ENCODE data around the gene DNAJC1.
"Not testable (repeated sequence)": the region's sequence is repeated elsewhere in the genome, so short reads cannot be mapped to it uniquely, and the experiment has no call there.

Gene DNAJC1

DNA sequence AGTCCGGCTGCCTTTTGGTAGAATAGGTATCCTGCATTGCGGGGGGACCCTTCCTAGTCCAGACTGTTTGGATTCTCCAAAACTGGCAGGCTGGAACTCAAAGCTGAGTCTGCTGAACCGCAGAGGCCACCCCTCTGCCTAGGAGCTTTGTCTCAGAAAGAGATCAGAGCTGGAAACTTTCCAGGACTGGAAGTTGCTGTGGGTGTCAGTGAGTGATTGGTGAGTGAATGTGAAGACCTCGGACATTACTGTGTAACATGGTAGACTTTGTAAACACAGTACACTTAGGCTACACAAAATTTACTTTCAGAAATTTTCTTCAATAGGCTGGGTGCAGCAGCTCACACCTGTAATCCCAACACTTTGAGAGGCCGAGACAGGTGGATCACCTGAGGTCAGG lies 103.8 kb downstream of the DNAJC1 start:
- no peak for DNase-seq (ENCODE audit: low spot score)

DNA sequence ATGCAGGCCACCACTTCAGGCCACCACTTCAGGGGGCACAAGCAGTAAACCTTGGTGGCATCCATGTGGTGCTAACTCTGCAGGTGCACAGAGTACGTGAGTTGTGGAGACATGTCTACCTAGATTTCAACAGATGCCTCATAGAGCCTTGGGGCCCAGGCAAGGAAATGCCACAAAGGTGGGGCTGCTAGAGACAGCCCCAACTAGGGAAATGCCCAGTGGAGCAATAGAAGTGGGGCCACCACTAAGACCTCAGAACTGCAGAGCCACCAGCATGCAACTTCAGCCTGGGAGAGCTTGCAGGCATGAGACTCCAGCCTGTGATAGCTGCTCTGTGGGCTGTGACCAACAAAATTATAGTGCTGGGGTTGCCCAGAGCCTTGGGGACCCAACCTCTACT lies 107.6 kb downstream of the DNAJC1 start:
- no peak for DNase-seq (ENCODE audit: low spot score)

DNA sequence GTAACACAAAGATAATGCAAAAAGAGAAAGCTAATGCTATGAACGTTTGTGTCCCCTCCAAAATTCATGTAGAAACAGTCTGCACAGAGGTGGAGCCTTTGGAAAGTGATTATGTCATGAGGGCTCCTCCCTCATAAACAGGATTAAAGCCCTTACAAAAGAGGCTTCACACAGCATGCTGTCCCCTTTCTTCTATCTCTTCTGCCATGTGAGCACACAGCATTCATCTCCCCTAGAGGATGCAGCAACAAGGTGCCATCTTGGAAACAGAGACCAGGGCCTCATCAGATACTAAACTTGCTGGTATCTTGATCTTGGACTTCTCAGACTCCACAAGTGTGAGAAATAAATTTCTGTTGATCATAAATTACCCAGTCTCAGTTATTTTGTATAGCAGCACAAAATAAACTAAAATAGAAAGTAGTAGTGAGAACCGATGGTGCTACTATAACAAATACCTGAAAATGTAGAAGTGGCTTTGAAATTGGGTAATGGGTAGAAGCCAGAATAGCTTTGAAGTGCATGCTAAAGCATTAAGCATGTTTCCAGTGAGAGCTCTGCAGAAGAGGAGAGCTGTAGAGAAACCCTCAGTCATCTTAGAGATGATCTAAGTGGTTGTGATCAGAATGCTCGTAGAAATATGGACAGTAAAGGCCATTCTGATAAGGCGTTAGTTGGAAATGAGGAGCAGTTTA lies 108.7 kb downstream of the DNAJC1 start:
- DNase-seq (ENCODE audit: low spot score) = no peak

DNA sequence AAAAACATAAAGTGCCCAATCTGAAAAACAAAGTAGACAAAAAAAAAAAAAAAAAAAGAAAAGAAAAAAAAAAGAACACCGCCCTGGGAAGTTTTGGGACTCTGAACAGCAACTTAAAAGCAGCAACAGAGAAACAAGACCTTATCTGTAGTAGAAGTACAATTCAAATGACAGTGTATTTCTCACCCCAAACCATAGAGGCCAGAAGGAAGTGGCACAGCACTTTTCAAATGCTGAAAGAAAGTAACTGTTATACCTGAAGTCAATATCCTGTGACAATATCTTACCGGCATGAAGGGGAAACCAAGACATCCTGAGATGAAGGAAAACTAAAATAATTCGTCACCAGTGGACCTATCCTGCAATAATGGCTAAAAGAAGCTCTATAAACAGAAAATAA lies 112.1 kb downstream of the DNAJC1 start:
- DNase-seq (ENCODE audit: low spot score) = no peak

DNA sequence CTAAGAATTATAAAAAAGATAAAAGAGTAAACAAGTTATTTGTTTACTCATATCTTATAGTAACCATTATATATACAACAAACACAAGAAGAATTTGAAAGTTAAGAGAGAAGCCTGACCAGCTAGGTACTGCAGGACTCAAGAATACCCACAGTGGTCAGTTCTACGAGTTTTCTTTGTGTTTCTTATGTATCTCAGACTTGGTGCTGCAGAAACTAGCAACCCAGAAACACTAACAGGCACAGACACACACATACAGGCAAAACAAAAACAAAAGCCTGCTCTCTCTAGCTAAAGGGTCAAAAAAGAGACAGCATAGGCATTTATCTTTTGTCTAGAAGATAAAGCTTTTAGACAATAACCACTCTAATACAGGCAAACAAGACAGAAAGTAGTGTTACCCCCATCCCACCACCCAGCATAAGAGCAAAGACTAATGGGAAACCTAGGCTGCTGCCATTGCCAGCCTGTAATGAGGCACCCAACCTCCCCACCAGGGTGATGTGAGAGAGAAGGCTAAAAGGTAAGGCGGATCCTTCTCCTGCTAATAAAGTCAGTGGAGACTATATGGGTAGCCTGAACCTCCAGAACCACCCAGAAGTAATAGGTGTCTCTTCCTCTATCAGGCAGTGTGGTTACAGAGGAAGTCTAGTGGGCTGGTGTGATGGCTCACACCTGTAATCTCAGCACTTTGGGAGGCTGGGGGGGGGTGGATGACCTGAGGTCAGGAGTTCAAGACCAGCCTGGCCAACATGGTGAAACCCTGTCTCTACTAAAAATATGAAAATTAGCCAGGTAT lies 113.9 kb downstream of the DNAJC1 start:
- no peak for DNase-seq (ENCODE audit: low spot score)

DNA sequence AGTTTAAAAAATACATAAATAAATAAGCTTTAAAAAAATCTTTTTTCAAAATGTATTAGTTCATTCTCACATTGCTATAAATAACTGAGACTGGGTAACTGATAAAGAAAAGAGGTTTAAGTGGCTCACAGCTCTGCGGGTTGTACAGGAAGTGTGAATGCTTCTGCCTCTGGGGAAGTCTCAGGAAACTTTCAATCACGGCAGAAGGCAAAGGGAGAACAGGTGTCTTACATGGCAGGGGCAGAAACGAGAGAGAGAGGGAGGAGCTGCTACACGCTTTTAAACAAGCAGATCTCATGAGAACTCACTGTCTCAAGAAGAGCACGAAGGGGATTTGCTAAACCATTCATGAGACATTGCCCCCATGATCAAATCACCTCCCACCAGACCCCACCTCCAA lies 114.6 kb downstream of the DNAJC1 start:
- DNase-seq (ENCODE audit: low spot score) = no peak

DNA sequence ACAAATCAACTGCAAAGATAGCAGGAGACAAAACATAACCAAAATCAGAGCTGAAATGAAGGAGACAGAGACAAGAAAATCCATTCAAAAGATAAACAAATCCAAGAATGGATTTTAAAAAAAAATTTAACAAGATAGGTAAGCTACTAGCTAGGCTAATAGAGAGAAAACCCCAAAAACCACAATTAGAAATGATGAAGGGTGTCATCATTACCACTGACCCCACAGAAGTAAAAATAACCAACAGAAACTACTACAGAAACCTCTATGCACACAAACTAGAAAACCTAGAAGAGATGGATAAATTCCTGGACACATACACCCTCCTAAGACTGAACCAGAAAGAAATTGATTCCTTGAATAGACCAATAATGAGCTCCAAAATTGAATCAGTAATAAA lies 117.6 kb downstream of the DNAJC1 start:
- DNase-seq (ENCODE audit: low spot score) = no peak

DNA sequence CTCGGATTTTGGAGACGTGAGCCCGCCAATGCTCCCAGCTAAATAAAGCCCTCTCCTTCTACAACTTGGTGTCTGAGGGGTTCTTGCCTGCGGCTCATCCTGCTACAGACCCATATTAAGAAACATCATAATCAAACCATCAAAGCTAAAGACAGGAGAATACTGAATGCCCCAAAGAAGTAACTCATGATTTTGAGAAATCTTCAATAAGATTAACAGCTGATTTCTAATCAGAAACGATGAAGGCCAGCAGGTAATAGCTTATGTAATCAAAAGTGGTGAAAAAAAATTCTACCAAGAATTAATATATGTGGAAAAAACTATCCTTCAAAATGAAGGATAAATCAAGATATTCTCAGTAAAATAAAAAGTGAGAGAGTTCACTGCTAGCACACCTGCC lies 130.3 kb downstream of the DNAJC1 start:
- DNase-seq (ENCODE audit: low spot score) = no peak

DNA sequence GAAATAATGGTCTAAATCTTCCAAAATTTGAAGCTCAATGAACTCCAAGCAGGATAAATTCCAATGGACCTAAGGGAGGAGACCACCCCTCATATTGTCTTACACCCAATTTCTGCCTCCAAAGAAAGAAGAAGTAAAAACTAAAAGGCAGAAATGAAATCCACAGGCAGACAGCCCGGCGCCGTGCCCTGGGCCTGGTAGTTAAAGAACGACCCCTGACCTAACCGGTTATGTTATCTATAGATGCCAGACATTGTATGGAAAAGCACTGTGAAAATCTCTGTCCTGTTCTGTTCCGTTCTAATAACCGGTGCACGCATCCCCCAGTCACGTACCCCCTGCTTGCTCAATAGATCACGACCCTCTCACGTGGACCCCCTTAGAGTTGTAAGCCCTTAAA lies 130.8 kb downstream of the DNAJC1 start:
- not testable (repeated sequence) for DNase-seq (ENCODE audit: low spot score)

DNA sequence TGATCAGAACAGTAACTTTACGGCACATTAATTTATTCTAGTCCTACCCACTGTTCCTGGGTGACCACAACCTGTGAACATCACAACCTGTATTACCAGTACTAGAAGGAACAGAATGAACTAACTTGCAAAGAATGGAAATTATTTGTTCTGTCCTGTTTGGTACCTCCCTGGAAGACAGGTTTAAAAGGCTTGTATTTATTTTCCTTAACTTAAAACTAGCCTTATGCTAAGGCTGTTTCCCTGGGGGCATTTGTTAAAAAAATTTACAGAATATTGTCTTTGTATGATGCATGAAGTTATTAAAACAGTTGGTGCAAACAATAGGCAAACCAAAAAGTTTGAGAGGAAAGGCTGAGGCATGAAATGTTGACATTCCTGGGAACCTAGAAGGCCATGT lies 132.7 kb downstream of the DNAJC1 start:
- no peak for DNase-seq (ENCODE audit: low spot score)

DNA sequence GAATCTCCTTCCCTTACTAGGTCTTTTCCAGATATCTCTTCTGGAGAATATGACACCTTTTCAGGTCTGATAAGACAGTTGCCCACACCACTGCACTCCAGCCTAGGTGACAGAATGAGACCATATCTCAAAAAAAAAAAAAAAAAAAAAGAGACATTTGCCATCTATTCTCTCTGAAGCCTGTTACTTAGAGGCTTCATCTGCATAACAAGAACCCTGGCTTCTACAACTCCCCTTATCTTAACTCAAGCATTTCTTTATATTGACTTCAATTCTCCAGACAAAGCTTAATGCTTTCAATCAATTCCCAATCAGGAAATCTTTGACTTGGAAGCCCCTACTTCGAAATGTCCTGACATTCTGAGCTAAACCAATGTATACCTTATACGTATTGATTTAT lies 134.4 kb downstream of the DNAJC1 start:
- not testable (repeated sequence) for DNase-seq (ENCODE audit: low spot score)

DNA sequence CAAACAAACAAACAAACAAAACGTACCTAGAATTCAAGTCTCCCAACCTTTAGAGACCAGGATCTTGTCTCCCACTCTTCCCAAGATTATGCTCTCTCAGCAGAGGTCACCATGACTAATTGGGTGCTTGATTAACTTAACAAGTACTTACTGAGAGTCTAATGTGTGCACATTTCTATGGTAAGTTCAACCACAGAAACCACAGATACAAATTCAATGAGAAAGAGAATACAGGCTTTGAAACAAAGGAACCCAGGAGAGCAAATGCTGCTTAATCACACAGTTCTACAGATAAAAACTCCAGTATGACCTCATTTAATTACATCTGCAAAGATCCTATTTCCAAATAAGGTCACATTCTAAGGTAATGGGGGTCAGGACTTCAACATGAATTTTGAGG lies 142.8 kb downstream of the DNAJC1 start:
- no peak for DNase-seq (ENCODE audit: low spot score)

DNA sequence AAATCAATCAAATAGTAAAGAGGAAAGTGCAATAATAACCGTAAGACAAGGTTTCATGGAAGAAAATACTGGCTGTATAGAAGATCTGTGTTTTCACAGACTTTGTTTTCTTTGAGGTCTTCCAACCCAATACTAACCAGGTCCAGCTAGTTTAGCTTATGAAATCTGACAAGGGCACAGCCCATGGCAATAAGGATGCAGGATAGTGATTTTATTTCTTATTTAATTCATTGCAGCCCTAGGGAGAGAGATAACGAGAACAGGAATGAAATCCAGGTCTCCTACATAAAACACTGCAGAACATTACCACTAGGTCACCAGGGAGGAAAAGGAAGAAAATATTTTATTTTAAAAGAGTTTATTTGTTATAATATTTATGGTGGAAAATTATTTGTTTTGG lies 145.1 kb downstream of the DNAJC1 start:
- DNase-seq (ENCODE audit: low spot score) = no peak

DNA sequence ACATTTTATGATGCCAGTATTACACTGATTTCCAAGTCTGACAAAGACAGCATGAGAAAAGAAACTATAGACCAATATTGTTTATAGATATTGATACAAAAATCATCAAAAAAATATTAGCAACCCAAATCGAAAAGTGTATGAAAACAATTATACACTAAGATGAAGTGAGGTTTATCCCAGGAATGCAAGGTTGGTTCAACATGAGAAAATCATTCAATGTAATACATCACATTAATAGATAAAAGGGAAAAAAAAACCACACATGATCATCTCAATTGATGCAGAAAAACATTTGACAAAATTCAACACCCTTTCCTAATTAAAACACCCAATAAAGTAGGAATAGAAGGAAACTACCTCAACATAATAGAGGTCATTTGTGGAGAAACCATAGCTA lies 153.9 kb downstream of the DNAJC1 start:
- DNase-seq (ENCODE audit: low spot score) = no peak

DNA sequence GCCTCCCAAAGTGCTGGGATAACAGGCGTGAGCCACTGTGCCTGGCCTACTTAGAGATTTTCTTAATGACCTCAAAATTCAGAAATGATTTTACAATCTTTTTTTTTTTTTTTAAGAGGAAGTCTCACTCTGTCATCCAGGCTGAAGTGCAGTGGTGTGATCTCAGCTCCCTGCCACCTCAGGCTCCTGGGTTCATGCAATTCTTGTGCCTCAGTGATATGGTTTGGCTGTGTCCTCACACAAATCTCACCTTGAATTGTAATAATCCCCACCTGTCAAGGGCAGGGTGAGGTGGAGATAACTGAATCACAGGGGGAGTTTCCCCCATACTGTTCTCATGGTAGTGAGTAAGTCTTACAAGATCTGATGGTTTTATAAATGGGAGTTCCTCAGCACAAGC lies 159.9 kb downstream of the DNAJC1 start:
- no peak for DNase-seq (ENCODE audit: low spot score)

DNA sequence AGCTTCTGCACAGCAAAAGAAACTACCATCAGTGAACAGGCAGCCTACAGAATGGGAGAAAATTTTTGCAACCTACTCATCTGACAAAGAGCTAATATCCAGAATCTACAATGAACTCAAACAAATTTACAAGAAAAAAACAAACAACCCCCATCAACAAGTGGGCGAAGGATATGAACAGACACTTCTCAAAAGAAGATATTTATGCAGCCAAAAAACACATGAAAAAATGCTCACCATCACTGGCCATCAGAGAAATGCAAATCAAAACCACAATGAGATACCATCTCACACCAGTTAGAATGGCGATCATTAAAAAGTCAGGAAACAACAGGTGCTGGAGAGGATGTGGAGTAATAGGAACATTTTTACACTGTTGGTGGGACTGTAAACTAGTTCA lies 162.3 kb downstream of the DNAJC1 start:
- not testable (repeated sequence) for DNase-seq (ENCODE audit: low spot score)

DNA sequence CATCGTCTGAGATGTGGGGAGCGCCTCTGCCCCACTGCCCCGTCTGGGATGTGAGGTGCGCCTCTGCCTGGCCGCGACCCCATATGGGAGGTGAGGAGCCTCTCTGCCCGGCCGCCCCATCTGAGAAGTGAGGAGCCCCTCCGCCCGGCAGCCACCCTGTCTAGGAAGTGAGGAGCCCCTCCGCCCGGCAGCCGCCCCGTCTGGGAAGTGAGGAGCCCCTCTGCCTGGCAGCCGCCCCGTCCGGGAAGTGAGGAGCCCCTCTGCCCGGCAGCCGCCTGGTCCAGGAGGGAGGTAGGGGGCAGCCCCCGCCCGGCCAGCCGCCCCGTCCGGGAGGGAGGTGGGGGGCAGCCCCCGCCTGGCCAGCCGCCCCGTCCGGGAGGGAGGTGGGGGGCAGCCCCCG lies 166.0 kb downstream of the DNAJC1 start:
- DNase-seq (ENCODE audit: low spot score) = not testable (repeated sequence)

DNA sequence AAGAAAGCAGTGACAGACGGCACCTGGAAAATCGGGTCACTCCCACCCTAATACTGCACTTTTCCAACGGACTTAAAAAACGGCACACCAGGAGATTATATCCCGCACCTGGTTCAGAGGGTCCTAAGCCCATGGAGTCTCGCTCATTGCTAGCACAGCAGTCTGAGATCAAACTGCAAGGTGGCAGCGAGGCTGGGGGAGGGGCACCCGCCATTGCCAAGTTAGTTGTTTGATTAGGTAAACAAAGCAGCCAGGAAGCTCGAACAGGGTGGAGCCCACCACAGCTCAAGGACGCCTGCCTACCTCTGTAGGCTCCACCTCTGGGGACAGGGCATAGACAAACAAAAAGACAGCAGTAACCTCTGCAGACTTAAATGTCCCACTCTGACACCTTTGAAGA lies 169.0 kb downstream of the DNAJC1 start:
- not testable (repeated sequence) for DNase-seq (ENCODE audit: low spot score)

DNA sequence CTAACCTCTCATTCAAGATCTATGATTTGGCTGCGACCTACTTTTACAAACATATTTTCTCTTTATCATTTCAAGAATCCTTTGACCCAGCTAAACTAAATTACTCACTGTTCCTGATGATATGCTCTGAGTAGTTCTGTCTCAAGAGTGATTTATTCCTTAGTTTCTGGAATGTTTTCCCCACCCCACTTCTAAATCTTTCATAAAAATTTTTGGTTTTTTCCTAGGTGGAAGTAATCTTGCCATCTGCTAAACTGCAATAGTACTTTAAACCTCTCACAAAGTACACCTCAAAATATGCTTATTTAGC lies 170.8 kb downstream of the DNAJC1 start:
- no peak for DNase-seq (ENCODE audit: low spot score)

DNA sequence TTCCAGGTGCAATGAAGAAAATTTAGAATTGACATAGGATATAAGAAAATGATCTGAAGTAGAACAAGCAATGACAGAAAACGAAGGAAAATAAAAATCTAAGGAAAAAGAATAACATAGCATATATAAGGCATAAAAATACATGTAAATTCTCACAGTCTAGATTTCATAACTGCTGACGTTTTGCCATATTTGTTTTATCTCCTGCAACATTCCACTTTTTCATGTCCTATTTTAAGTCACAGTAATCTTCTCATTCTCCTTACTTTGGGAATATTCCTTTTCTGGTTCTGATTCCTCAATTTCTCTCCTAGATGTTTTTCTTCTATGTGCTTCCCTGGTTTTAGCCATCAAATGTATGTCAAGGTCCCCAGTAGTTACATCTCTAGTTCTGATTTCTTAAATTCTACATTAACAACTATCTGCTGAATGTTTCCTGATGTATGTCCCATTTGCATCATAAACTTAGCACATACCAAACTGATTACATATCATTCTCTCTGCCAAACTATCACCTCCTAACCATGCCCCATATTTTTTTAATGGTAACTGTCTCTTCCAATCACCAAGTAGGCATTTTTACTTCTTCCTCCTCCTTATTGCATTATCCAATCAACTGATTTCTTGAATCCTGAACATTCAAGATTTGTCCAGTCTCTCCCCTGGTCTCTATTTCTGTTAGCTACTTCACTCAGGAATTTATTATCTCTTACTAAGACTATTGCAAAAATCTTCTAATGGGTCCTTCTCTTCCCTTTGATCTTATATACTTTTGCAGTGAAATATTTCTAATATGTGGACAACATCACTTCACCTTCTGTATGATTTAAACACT lies 171.3 kb downstream of the DNAJC1 start:
- no peak for DNase-seq (ENCODE audit: low spot score)

DNA sequence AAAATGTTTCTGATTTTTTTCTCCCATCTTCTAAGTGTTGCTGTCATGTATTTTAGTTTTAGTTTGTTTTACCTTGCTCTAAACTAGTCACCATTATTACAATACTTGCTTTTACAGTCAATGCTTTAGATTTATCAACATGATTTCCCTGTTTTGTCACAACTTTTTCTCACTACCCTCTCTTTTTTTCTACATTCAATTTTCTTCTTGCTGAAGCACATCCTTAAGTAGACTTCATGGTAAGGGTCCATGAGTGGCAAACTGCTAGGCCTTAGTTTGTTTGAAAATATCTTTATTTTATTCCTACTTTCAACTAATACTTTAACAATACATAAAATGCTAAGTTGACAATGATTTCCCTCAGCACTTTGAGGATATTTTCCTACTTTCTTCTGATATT lies 173.5 kb downstream of the DNAJC1 start:
- no peak for DNase-seq (ENCODE audit: low spot score)

DNA sequence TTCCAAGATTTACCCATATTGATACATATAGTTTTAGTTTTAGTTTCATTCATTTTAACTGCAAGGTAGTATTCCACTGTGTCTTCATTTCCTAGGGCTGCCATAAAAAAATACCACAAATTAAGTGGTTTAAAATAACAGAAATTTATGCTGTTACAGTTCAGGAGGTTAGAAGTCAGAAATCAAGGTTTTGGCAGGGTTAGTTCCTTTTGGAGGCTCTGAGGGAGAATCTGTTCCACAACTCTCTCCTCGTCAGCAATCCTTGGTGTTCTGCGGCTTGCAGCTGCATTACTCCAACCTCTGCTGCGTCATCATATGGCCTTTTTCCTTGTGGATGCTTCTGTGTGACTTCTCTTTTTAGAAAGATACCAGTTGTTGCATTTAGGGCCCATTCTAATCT lies 176.2 kb downstream of the DNAJC1 start:
- no peak for DNase-seq (ENCODE audit: low spot score)

DNA sequence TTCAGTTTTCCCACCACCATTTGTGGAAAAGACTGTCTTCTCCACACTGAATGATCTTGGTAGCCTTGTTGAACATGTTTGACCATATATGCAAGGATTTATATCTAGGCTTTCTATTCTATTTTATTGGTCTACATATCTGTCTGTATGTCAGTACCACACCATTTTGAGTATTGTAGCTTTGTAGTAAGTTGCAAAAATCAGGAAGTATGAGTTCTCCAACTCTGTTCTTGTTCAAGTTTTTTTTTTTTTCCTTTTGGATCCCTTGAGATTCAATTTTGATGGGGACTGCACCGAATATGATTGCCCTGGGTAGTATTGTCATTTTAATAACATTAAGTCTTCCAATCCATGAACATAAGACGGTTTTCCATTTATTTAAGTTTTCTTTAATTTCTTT lies 176.8 kb downstream of the DNAJC1 start:
- DNase-seq (ENCODE audit: low spot score) = no peak
